ENCODE measurements around the gene MEIS1. TPM values are rescaled to one million over a fixed set of nuclear protein-coding genes. Genes with fewer than 3 reads are reported as not detected.

Gene MEIS1
- total RNA-seq: 1 to 10 TPM; 1.8 to 2.3 TPM
- polyA plus RNA-seq (2013, experiment 1 of 2): 80.5 TPM
- polyA plus RNA-seq (2013, experiment 2 of 2): 81.9 TPM
- long read RNA-seq, experiment 1, partial matches to known transcripts: 0 of 1 reads
- long read RNA-seq, experiment 1, other reads (novel, unspliced or antisense): 1 of 1 reads
- long read RNA-seq, experiment 2, partial matches to known transcripts: 0 of 1 reads
- long read RNA-seq, experiment 2, other reads (novel, unspliced or antisense): 1 of 1 reads
- long read RNA-seq, experiment 3, partial matches to known transcripts: 0 of 2 reads
- long read RNA-seq, experiment 3, other reads (novel, unspliced or antisense): 2 of 2 reads
- long read RNA-seq, experiment 4: 0 reads

DNA sequence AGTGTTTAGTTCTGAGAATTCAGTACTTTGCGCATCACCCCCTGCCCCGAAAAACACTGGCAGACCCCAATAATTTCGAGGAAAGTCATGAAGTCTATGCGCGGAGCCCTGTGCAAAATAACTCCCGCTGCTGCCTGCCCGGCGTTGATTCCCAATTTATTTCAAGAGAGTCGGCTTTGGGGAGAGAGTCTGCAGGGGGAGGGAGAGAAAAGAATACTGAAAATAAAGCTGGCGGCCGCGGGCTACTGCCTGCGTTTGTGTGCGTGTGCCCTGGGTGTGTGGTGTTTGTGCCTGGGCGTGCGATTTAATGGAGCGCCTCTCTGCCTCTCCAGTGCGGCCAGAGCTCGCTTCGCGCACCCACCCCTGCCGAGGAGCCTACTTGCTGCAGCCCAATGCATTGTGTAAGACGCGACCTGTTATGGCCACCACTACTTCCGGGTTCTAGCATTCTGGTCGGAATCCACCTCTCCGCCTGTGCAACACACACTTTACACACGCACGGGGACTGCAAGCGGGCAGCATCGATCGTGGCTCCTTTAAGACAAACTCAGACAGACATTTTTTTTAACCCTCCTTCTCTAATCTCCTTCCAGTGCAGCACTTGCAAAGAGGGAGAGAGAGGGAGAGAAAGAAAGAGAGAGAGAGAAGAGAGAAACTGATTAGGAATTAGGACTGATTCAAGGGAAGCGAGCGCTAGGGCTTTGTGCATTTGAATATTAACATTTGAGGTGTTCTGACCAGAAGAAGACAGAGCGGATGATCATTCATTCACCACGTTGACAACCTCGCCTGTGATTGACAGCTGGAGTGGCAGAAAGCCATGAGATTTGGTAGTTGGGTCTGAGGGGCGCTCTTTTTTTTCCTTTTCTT is at the start of gene MEIS1:
Gene MEIS1, plus strand, starts transcription at position 447 of the 870 bp plus-strand sequence. CDS start 732 bp downstream, outside the sequence.
- Mint-ChIP-seq H3K4me1 (peaks cover 44% of the 10 kb centered on the region), H3K27ac (peak within 1 kb of the TSS; percentile 86), H3K36me3 (ENCODE audit: low read depth) (no peaks in the 10 kb centered on the region), H3K4me3 (peak within 1 kb of the TSS; percentile 64), H3K9me3 (no peaks in the 10 kb centered on the region), H3K27me3 (ENCODE audit: insufficient read depth) (peaks cover 92% of the 10 kb centered on the region)
- TF ChIP-seq, protein P1, sequence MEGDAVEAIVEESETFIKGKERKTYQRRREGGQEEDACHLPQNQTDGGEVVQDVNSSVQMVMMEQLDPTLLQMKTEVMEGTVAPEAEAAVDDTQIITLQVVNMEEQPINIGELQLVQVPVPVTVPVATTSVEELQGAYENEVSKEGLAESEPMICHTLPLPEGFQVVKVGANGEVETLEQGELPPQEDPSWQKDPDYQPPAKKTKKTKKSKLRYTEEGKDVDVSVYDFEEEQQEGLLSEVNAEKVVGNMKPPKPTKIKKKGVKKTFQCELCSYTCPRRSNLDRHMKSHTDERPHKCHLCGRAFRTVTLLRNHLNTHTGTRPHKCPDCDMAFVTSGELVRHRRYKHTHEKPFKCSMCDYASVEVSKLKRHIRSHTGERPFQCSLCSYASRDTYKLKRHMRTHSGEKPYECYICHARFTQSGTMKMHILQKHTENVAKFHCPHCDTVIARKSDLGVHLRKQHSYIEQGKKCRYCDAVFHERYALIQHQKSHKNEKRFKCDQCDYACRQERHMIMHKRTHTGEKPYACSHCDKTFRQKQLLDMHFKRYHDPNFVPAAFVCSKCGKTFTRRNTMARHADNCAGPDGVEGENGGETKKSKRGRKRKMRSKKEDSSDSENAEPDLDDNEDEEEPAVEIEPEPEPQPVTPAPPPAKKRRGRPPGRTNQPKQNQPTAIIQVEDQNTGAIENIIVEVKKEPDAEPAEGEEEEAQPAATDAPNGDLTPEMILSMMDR (conservative IDR thresholded peaks at IDR 0.05): no peak
- peak; percentile 92 for DNase-seq
- WGBS, 2 experiments (ENCODE audit: insufficient coverage in 1 of 2, insufficient read length in 1 of 2): 0% methylated on average over 17 to 37 of the region's 38 CpGs
- no peaks in the 10 kb centered on the region for H3K9me3 ChIP-seq (ENCODE audit: control insufficient read depth, low read length)
- H3K4me3 ChIP-seq (ENCODE audit: low read length): peak within 1 kb of the TSS; percentile 97
- peak within 1 kb of the TSS; percentile 71 for H3K9ac ChIP-seq (ENCODE audit: extremely low read depth, low read length, poor library complexity, severe bottlenecking)
- no peaks in the 10 kb centered on the region for H3K36me3 ChIP-seq (ENCODE audit: control insufficient read depth, insufficient read depth, low read length)
- peaks cover 47% of the 10 kb centered on the region for H3K27me3 ChIP-seq (ENCODE audit: control insufficient read depth, insufficient read depth, low read length, poor library complexity, severe bottlenecking)
- peak within 1 kb of the TSS; percentile 89 for H3K27ac ChIP-seq (ENCODE audit: low read depth, low read length)
- peaks cover 13% of the 10 kb centered on the region for H3K4me1 ChIP-seq (ENCODE audit: control insufficient read depth, insufficient read depth, low read length)

DNA sequence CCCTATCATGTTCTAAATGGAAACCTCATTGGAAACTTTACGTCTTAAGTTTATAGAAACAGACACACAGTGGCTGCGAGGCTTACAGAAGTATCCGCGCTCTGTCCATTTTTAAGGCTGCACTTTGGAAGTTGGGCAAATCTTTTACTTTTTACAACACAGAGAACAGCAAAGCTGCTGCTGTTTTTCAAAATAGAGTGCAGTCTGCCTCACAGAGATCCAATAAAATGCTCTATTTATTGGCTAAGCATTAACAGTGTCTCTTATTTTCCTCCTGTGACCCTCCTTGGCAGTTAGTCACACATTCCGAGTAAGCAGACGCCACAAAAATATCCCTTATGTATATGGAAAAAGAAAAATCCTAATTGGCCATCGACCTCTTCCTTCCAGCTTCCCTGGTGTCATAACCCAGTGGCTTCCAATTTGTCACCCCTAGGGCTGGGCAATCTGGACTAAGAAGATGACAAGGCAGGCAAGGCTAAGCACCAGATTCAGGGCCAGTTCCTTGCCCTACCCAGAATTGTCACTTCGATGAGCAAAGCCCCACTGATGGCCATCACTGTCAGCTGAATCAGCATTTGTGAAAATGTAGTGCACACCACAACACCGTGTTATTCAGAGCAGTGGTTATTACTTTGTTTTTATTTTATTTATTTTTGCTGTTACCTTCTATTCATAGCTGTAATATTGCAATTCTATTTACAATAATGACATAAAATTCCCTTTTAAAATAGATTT is 47.7 kb upstream of the MEIS1 start:
- H3K4me3 Mint-ChIP-seq: no peak overlapping the region

More for the DNA sequence above, 47.7 kb upstream of the MEIS1 start:
- Histone ChIP-seq H3K36me3 (ENCODE audit: control insufficient read depth, insufficient read depth, low read length) (no peaks in the 10 kb centered on the region), H3K27me3 (ENCODE audit: control insufficient read depth, insufficient read depth, low read length, poor library complexity, severe bottlenecking) (no peaks in the 10 kb centered on the region), H3K27ac (ENCODE audit: low read depth, low read length) (no peak overlapping the region), H3K4me1 (ENCODE audit: control insufficient read depth, insufficient read depth, low read length) (no peaks in the 10 kb centered on the region), H3K9me3 (ENCODE audit: control insufficient read depth, low read length) (no peaks in the 10 kb centered on the region), H3K4me3 (ENCODE audit: low read length) (no peak overlapping the region), H3K9ac (ENCODE audit: extremely low read depth, low read length, poor library complexity, severe bottlenecking) (no peak overlapping the region)
- 92 to 97% methylated on average over 5 to 9 of the region's 9 CpGs for WGBS, 2 experiments (ENCODE audit: insufficient coverage in 1 of 2, insufficient read length in 1 of 2)
- H3K27me3 Mint-ChIP-seq (ENCODE audit: insufficient read depth): no peaks in the 10 kb centered on the region
- H3K27ac Mint-ChIP-seq: no peak overlapping the region
- no peak for DNase-seq
- peaks cover 3% of the 10 kb centered on the region for H3K4me1 Mint-ChIP-seq
- H3K9me3 Mint-ChIP-seq: peaks cover 12% of the 10 kb centered on the region
- no peaks in the 10 kb centered on the region for H3K36me3 Mint-ChIP-seq (ENCODE audit: low read depth)
- TF ChIP-seq, protein P1 (conservative IDR thresholded peaks at IDR 0.05): no peak

All from endodermal cell (in vitro differentiated cells).